Stimulated activated naive CD8-positive, alpha-beta T cell treated with anti-CD3 and anti-CD28 coated beads, Interleukin-15, Interleukin-2, amounts not matched to agents 100 ng/mL and 50 ng/mL, for 24 hours (primary cell): Measurements from ENCODE around the gene SHKBP1.
"Not testable (repeated sequence)": the region's sequence is repeated elsewhere in the genome, so short reads cannot be mapped to it uniquely, and the experiment has no call there.

ENCODE experiments used
- H3K27ac Mint-ChIP-seq: one replicate; pipeline ENCODE4 v1.8.0; 2021; ENCODE audit warnings: mild to moderate bottlenecking, mixed read lengths
- H3K27me3 Mint-ChIP-seq: one replicate; pipeline ENCODE4 v1.8.0; 2021; ENCODE audit warnings: mixed read lengths
- H3K36me3 Mint-ChIP-seq: one replicate; pipeline ENCODE4 v1.8.0; 2021; ENCODE audit warnings: low read depth, mixed read lengths
- H3K4me1 Mint-ChIP-seq: one replicate; pipeline ENCODE4 v1.8.0; 2021; ENCODE audit warnings: low read depth, mixed read lengths
- H3K4me3 Mint-ChIP-seq: one replicate; pipeline ENCODE4 v1.8.0; 2021; ENCODE audit warnings: mild to moderate bottlenecking, mixed read lengths
- H3K9me3 Mint-ChIP-seq: one replicate; pipeline ENCODE4 v1.8.0; 2021; ENCODE audit warnings: mixed read lengths

Gene SHKBP1

GRCh38 chr19:40621283-40621682 lies 44.6 kb downstream of the SHKBP1 start:
- no peaks in the 10 kb centered on the region for H3K9me3 Mint-ChIP-seq
- H3K4me1 Mint-ChIP-seq, result peaks cover 27% of the 10 kb centered on the region

GRCh38 chr19:40621966-40622772 lies 45.5 kb downstream of the SHKBP1 start:
- peaks cover 18% of the 10 kb centered on the region for H3K4me1 Mint-ChIP-seq
- peaks cover 72% of the 10 kb centered on the region for H3K36me3 Mint-ChIP-seq
- H3K27me3 Mint-ChIP-seq, result no peaks in the 10 kb centered on the region
- peak overlapping the region; percentile 81 for H3K27ac Mint-ChIP-seq
- no peaks in the 10 kb centered on the region for H3K9me3 Mint-ChIP-seq
- no peak overlapping the region for H3K4me3 Mint-ChIP-seq

More at GRCh38 chr19:40621283-40621682, 44.6 kb downstream of the SHKBP1 start:
- H3K27me3 Mint-ChIP-seq, result no peaks in the 10 kb centered on the region
- H3K36me3 Mint-ChIP-seq, result peaks cover 71% of the 10 kb centered on the region
- no peak overlapping the region for H3K4me3 Mint-ChIP-seq
- H3K27ac Mint-ChIP-seq, result peak overlapping the region; percentile 28

GRCh38 chr19:40622773-40623075 lies 46.1 kb downstream of the SHKBP1 start:
- no peak overlapping the region for H3K27ac Mint-ChIP-seq
- no peaks in the 10 kb centered on the region for H3K9me3 Mint-ChIP-seq
- H3K4me3 Mint-ChIP-seq, result no peak overlapping the region
- H3K4me1 Mint-ChIP-seq, result peaks cover 18% of the 10 kb centered on the region
- no peaks in the 10 kb centered on the region for H3K27me3 Mint-ChIP-seq
- H3K36me3 Mint-ChIP-seq, result peaks cover 73% of the 10 kb centered on the region

DNA sequence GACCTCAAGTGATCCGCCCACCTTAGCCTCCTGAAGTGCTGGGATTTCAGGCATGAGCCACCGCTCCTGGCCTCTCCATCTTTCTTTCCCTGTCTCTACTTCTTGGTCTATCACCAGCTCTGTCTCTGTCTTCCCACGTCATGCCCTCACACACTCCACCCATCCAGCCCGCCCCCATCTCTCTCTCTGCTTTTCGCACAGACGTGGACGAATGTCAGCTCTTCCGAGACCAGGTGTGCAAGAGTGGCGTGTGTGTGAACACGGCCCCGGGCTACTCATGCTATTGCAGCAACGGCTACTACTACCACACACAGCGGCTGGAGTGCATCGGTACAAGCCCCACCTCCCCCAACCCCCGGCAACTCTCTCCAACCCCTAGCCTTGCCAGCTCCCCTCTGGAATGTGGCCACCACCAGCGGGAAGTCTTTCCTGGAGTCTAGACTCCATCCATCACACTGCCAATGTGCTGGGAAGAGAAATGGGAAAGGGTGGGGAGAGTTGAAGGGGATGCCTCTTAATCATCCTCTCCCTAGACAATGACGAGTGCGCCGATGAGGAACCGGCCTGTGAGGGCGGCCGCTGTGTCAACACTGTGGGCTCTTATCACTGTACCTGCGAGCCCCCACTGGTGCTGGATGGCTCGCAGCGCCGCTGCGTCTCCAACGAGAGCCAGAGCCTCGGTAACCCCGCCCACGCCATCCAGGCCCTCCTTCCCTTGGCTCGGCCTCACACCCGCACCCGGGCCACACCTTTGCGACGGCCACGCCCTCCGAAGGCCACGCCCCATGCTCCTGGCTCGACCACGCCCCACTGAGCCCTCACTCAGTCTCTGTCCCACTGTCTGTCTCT lies 47.0 kb downstream of the SHKBP1 start:
- Mint-ChIP-seq H3K27me3 (no peaks in the 10 kb centered on the region), H3K27ac (no peak overlapping the region), H3K9me3 (no peaks in the 10 kb centered on the region), H3K4me3 (no peak overlapping the region), H3K36me3 (peaks cover 65% of the 10 kb centered on the region), H3K4me1 (peaks cover 18% of the 10 kb centered on the region)

DNA sequence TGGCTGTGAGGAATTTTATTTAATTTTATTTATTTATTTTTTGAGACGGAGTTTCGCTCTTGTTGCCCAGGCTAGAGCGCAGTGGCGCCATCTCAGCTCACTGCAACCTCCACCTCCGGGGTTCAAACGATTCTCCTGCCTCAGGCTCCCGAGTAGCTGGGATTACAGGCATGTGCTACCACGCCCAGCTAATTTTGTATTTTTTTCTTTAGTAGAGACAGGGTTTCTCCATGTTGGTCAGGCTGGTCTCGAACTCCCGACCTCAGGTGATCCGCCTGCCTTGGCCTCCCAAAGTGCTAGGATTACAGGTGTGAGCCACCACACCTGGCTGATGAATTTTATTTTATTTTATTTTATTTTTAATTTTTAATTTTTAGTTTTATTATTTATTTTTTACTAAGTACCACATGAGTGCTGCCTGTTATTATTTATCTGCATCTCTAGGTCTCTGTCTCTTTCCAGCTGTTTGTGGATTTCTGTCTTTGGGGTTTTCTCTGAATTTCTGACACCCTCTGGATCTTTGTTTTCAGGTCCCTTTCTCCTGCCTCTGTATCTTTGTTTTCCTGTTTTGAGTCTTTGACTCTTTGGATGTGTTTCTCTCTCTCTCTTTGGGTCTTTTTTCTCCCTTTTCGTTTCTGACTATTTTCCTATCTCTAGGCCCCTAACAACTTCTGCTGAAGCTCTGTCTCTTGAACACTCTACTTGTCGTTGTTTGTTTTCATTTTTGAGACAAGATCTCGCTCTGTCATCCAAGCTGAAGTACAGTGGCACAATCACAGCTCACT lies 47.9 kb downstream of the SHKBP1 start:
- not testable (repeated sequence) for H3K4me3 Mint-ChIP-seq, H3K9me3 Mint-ChIP-seq, H3K27me3 Mint-ChIP-seq
- Mint-ChIP-seq H3K27ac (peak overlapping the region; percentile 7), H3K36me3 (peaks cover 56% of the 10 kb centered on the region), H3K4me1 (peaks cover 13% of the 10 kb centered on the region)

DNA sequence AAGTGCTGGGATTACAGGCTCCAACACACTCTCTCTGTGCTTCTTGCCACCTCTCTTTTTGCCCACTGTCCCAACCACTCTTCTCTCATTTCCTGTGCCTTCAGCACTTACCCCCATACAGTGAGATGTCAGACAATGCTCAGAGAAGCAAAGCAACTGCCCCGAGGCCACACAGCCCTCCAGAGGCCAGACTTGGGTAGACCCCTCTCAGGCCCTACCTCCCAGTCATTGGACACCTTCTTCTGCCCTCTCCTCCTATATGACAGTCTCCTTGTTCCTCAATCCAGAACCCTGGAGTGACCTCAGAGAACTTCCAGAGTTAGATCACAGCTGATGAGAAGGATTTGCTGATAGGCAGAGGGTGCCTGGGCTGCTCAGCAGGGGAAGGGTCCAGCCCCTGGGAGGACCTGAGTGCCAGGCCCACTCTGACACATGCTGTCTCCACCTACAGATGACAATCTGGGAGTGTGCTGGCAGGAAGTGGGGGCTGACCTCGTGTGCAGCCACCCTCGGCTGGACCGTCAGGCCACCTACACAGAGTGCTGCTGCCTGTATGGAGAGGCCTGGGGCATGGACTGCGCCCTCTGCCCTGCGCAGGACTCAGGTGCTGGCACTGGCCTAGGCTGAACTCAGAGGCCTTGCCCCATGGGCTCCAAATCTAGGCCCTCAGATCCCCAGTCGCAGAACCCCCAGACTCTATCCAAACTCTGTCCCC lies 48.9 kb downstream of the SHKBP1 start:
- H3K36me3 Mint-ChIP-seq, result peaks cover 54% of the 10 kb centered on the region

DNA sequence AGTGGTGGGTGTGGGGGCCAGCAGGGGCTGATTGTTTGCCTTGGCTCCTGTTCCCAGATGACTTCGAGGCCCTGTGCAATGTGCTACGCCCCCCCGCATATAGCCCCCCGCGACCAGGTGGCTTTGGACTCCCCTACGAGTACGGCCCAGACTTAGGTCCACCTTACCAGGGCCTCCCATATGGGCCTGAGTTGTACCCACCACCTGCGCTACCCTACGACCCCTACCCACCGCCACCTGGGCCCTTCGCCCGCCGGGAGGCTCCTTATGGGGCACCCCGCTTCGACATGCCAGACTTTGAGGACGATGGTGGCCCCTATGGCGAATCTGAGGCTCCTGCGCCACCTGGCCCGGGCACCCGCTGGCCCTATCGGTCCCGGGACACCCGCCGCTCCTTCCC lies 50.2 kb downstream of the SHKBP1 start:
- Mint-ChIP-seq H3K27ac (no peak overlapping the region), H3K9me3 (no peaks in the 10 kb centered on the region), H3K36me3 (peaks cover 43% of the 10 kb centered on the region), H3K4me1 (peaks cover 8% of the 10 kb centered on the region), H3K4me3 (no peak overlapping the region), H3K27me3 (no peaks in the 10 kb centered on the region)

More for the DNA sequence above, 48.9 kb downstream of the SHKBP1 start:
- Mint-ChIP-seq H3K9me3 (no peaks in the 10 kb centered on the region), H3K27me3 (no peaks in the 10 kb centered on the region), H3K4me1 (peaks cover 12% of the 10 kb centered on the region), H3K27ac (peak overlapping the region; percentile 78), H3K4me3 (no peak overlapping the region)

GRCh38 chr19:40627486-40628279 lies 51.0 kb downstream of the SHKBP1 start:
- H3K9me3 Mint-ChIP-seq, result no peaks in the 10 kb centered on the region
- H3K27me3 Mint-ChIP-seq, result no peaks in the 10 kb centered on the region
- H3K4me3 Mint-ChIP-seq, result no peak overlapping the region
- H3K4me1 Mint-ChIP-seq, result peaks cover 8% of the 10 kb centered on the region
- H3K27ac Mint-ChIP-seq, result no peak overlapping the region
- peaks cover 40% of the 10 kb centered on the region for H3K36me3 Mint-ChIP-seq

DNA sequence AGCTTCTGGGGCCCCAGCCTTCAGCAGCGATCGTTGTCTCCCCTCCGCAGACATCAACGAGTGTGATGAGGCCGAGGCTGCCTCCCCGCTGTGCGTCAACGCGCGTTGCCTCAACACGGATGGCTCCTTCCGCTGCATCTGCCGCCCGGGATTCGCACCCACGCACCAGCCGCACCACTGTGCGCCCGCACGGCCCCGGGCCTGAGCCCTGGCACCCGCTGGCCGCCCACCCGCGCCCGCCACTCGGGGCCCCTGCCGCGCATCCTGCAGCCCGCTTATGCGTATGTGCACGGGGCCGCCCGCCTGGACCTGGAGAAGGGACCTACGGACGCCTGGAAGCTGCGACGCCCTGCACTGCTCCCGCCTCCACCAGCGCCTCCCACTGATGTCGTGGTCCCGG lies 52.7 kb downstream of the SHKBP1 start:
- Mint-ChIP-seq H3K4me3 (no peak overlapping the region), H3K9me3 (no peaks in the 10 kb centered on the region), H3K36me3 (peaks cover 30% of the 10 kb centered on the region), H3K4me1 (peaks cover 20% of the 10 kb centered on the region), H3K27me3 (no peaks in the 10 kb centered on the region), H3K27ac (no peak overlapping the region)

GRCh38 chr19:40630571-40631160 lies 54.0 kb downstream of the SHKBP1 start:
- peaks cover 21% of the 10 kb centered on the region for H3K36me3 Mint-ChIP-seq
- no peak overlapping the region for H3K4me3 Mint-ChIP-seq
- H3K27ac Mint-ChIP-seq, result no peak overlapping the region
- H3K9me3 Mint-ChIP-seq, result no peaks in the 10 kb centered on the region
- peaks cover 5% of the 10 kb centered on the region for H3K27me3 Mint-ChIP-seq
- H3K4me1 Mint-ChIP-seq, result peaks cover 19% of the 10 kb centered on the region

DNA sequence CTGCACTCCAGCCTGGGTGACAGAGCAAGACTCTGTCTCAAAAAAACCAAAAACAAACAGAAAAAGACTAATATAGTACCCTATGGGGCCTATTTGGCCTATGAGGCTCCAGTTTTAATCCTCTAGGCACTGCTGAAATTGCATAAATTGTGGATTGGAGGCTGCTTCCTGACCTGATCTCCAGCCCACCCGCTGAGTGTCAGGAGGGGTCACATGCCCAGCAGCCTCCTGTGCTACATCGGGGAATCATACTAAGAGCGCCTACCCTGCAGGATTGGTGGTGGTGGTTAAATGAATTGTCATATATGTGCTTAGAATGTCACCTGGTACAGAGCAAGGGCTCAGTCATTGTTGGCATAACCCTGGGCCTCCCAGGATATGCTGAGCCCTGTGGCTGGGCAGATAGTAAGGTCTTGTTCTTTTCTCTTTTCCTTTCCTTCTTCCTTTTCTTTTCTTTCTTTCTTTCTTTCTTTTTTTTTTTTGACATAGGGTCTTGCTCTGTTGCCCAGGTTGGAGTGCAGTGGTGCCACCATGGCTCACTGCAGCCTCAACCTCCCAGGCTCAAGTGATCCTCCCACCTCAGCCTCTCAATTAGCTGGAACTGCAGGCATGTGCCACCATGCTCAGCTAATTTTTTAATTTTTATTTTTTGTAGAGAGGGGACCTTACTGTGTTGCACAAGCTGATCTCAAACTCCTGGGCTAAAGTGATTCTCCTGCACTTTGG lies 55.8 kb downstream of the SHKBP1 start:
- H3K27ac Mint-ChIP-seq, result no peak overlapping the region
- H3K4me3 Mint-ChIP-seq, result no peak overlapping the region
- peaks cover 19% of the 10 kb centered on the region for H3K4me1 Mint-ChIP-seq
- H3K27me3 Mint-ChIP-seq, result peaks cover 6% of the 10 kb centered on the region
- no peaks in the 10 kb centered on the region for H3K9me3 Mint-ChIP-seq
- H3K36me3 Mint-ChIP-seq, result peaks cover 5% of the 10 kb centered on the region

GRCh38 chr19:40633207-40633606 lies 56.5 kb downstream of the SHKBP1 start:
- H3K4me3 Mint-ChIP-seq, result no peak overlapping the region
- H3K36me3 Mint-ChIP-seq, result peaks cover 5% of the 10 kb centered on the region

DNA sequence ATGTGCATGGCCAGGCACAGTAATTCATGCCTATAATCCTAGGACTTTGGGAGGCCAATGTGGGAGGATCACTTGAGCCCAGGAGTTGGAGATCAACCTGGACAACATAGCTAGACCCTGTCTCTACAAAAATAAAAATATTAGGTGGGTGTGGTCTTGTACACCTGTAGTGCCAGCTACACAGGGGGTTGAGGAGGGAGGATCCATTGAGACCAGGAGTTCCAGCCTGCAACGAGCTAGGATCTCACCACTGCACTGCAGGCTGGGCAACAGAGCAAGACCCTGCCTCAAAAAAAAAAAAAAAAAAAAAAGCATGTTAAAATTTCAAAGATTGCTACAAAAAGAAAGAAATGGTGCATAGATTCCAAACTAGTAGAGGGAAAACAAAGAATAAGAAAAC lies 61.7 kb downstream of the SHKBP1 start:
- Mint-ChIP-seq H3K9me3 (no peaks in the 10 kb centered on the region), H3K36me3 (no peaks in the 10 kb centered on the region), H3K27ac (no peak overlapping the region), H3K4me3 (no peak overlapping the region), H3K27me3 (peaks cover 6% of the 10 kb centered on the region), H3K4me1 (peaks cover 13% of the 10 kb centered on the region)

More at GRCh38 chr19:40633207-40633606, 56.5 kb downstream of the SHKBP1 start:
- Mint-ChIP-seq H3K9me3 (no peaks in the 10 kb centered on the region), H3K27me3 (peaks cover 6% of the 10 kb centered on the region), H3K4me1 (peaks cover 19% of the 10 kb centered on the region), H3K27ac (no peak overlapping the region)
